Right forelimb (tissue), 1 donor: ENCODE results near the gene FPR2.
"Not testable (repeated sequence)": the region's sequence is repeated elsewhere in the genome, so short reads cannot be mapped to it uniquely, and the experiment has no call there.

Experiments used
- DNase-seq: peaks from one replicate; pipeline ENCODE4 v3.0.0-alpha.2; 2018

FPR2 gene

DNA sequence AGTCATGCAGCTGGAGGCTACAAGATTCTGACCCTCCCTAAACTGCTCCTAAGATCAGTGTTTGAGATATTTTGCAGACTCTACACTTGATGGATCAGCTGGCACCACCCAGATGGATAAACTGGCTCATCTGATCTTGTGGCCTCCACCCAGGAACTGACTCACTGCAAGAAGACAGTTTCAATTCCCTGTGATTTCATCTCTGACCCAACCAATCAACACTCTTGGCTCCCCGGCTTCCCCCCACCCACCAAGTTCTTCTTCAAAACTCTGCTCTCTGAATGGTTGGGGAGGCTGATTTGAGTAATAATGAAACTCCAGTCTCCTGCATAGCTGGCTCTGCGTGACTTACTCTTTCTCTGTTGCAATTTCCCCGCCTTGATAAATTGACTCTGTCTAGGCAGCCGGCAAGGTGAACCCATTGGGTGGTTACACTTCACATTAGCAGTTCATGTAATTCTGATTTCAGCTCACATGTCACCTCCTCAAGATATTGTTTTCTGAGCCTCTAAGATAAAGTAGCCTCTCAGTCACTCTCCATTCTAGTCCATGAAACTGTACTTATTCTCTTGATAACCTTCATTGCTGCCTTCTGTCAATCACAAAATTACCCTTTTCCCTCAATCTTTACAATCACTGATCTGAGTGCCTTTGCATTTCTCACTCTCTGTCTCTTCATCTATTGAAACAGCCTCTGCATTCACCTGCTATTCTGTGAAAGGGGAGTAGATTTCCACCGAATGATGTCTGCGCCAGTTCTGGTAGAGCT, 24.1 kb downstream of the FPR2 start:
- no peak for DNase-seq

GRCh38 chr19:51786646-51787494, 25.9 kb downstream of the FPR2 start:
- no peak for DNase-seq

DNA sequence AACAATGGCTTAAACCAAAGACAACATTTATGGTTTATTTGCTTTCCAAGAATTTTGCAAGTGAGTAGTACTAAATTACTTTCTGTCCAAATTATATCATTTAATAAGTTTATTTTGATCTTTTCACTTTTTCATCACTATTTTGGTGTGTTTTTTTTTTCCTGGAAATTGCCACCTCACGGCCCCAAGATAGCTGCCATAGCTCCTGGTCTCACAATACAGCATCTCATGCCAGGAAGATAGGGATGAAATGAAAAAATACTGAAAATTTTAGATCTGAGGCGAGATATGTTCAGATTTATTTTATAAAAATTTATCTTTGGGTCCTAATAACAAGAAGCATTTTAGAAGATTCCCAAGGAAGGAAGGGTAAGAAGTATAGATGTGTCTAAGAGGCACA, 27.0 kb downstream of the FPR2 start:
- no peak for DNase-seq

- DNase-seq, result no peak
Measured at GRCh38 chr19:51789061-51789795, 28.2 kb downstream of the FPR2 start.

DNA sequence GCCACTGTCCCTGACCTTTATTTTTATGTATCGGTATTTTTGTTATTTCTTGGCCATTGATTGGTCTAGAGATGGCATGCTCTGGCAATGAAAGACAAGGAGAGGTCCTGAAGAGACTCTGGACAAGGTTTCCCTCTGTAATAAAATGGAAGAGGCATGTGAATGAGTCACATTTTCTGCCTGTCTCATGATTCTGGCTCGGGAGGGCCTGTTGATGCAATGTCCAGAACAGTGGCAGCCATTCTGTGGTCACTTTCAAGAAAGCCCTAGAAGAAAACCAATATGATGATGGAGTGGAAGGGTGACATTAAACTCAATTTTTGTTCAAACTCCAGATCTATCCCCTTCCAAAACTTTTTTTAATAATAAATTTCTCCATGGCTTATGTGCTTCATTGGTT, 32.0 kb downstream of the FPR2 start:
- DNase-seq, result no peak

DNA sequence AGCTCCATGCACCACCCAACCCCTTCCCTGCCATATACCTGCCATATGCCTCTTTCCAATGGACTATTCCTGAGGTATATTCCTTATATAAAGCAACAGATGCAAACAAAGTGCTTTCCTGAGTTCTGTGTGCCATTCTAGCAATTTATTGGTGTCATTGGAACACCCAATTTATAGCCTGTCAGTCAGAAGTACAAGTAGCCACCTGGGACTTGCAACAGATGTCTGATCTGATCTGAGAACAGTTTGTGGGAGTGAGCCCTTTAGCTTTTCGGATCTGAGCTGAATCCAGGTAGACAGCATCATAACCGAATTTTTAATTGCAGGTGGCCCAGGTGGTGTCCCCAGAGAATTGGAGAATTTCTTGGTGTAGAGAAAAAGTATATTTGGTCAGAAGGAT, 33.0 kb downstream of the FPR2 start:
- no peak for DNase-seq

DNA sequence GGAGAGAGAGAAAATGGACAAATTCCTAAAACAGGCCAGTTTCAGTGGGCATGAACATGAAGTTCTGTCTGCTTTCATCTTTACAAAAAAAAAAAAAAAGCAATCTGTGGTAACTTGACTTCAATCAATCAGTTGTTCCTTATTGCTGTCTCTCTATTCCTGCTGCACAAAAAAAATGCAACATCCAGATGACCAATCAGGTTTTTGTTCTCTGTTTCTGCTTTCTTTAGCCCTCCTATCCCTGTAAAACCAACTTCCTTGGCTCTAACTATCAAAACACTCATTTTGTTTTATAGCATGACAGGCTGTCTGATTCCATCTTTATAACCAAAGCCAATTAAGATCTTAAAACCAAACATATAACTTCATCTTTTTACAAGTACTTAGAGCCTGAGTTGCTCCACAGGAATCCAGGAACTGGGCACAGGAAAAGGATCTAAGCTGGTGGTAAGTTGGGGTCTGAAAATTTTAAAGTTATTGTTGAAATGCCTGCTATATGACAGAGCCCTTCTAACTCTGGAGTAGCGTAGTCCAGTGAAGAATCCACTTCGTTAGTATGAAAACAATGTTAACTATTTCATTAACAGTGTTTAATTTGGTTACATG, 34.0 kb downstream of the FPR2 start, which contains the start of gene FPR3:
Gene FPR3, plus strand, starts transcription at position 273 of the 606 bp plus-strand sequence. CDS start 28,592 bp downstream, outside the sequence.
- no peak for DNase-seq

- no peak for DNase-seq
Measured at GRCh38 chr19:51796195-51796679, 35.3 kb downstream of the FPR2 start.

DNA sequence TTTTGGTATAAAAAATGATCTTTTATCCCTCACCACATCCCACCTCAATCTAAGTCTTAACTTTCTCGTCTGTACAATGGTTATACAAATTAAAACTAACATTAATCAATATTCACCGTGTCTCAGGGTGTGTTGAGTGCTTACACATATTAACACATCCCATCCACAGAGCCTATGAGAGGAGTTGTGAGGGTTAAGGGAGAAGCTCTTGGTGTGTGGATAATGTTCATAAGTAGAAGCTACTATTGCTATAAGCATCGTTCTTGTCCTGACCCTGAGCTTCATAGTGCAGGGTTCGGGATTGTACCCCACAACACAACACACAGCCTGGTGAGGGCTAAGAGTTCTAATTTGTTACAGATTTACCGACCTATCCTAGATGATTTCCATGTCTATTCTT, 36.5 kb downstream of the FPR2 start:
- DNase-seq, result no peak

GRCh38 chr19:51798062-51798461, 37.1 kb downstream of the FPR2 start:
- DNase-seq, result no peak

- DNase-seq, result peak; percentile 49
Measured at GRCh38 chr19:51799034-51799773, 38.2 kb downstream of the FPR2 start.

GRCh38 chr19:51799774-51800472, 38.9 kb downstream of the FPR2 start:
- no peak for DNase-seq

- DNase-seq, result no peak
Measured at GRCh38 chr19:51800473-51801244, 39.7 kb downstream of the FPR2 start.

DNA sequence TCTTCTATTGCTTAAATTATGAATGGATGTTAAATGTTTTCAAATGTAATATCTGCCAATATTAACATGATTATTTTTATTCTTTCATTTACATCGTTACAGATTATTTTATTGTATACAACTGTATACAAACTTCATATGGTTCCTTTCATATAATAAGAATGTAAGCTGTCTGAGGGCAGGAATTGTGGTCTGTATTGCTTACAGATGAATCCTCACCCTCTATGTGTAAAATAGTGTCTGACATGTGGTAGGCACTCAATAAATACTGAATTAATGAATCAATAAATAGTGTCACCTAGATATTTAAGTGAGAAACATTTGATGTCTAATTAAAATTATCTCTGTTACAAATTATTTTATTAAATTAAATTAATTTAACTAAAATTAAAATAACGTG, 41.8 kb downstream of the FPR2 start:
- no peak for DNase-seq

GRCh38 chr19:51803519-51803918, 42.5 kb downstream of the FPR2 start:
- no peak for DNase-seq

- no peak for DNase-seq
Measured at GRCh38 chr19:51803967-51804366, 43.0 kb downstream of the FPR2 start.

DNA sequence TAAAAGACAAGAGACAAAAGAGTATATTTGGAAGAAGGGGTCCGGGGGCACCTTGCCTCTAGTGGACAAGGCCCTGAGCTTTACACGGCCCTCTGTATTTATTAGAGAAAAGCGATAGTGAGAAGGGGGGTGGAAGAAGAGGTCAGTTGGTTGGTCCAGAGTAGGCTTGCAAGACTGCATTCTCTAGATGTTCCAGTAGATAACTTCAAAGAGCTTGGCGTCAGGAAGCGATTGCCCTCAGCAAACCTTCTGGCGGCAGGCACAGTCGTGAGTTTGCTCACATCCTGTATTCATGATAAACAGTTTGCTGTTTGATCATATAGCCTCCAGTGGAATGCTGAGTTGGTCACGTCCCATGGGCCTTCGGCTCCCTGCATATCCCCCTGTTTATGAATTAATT, 43.8 kb downstream of the FPR2 start:
- not testable (repeated sequence) for DNase-seq

DNA sequence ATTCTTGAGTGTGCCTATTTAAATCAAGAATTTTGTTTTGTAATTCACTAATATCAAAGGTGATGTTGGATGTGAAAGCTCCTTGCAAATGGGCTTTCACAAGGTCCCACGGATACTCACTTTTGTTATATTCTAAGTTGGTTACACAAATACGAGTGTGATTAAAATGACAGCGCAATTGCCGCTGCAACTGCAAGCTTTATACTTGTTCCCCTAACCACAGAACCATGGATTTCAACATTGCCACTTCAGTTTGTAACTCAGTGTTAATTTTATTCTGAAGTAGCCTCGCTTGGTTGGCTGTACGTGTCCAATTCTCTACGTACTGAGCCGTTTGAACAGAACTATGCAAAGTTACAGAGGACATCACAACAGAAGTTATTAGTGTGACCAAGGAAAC, 44.4 kb downstream of the FPR2 start:
- not testable (repeated sequence) for DNase-seq

- not testable (repeated sequence) for DNase-seq
Measured at GRCh38 chr19:51806571-51806970, 45.6 kb downstream of the FPR2 start.

- DNase-seq, result no peak
Measured at GRCh38 chr19:51807111-51807701, 46.2 kb downstream of the FPR2 start.
